BJ (cell line): Measurements from ENCODE around the gene SMARCA2. TPM values are rescaled to one million over a fixed set of nuclear protein-coding genes. Genes with fewer than 3 reads are reported as not detected.
"Not testable (repeated sequence)": the region's sequence is repeated elsewhere in the genome, so short reads cannot be mapped to it uniquely, and the experiment has no call there.

Source experiments
- CTCF ChIA-PET: fragments of 350-600 bp; formaldehyde crosslinking; extraction: SDS; loops from one replicate; lab custom pipeline; 2021; ENCODE audit warnings: antibody characterized with exemption, inconsistent platforms; lab: Yijun Ruan, JAX
- POLR2A ChIA-PET: fragments of 300-600 bp; sonication (Branson Sonifier 250); formaldehyde crosslinking; extraction: SDS; loops from one replicate; lab custom pipeline; 2021; ENCODE audit warnings: antibody characterized with exemption; lab: Charles Lee
- DNase-seq: peaks from one replicate; pipeline ENCODE4 v3.0.0-alpha.2; 2011; ENCODE audit warnings: low read depth
- H3K27me3 ChIP-seq: 2 replicates; pipeline ENCODE4 v1.6.0; 2011; ENCODE audit warnings: low read length; ENCODE audit not compliant: control insufficient read depth, insufficient read depth
- H3K36me3 ChIP-seq: 2 replicates; pipeline ENCODE4 v1.5.1; 2011; ENCODE audit warnings: low read length; ENCODE audit not compliant: control insufficient read depth, insufficient read depth
- H3K4me3 ChIP-seq: 2 replicates; pipeline ENCODE4 v1.5.1; 2011; ENCODE audit warnings: low read depth, mild to moderate bottlenecking, control low read depth, low read length
- CTCF ChIP-seq: IDR thresholded peaks from 2 replicates; pipeline ENCODE4 v1.5.1; 2011; ENCODE audit warnings: low read depth, mild to moderate bottlenecking, control low read depth, inconsistent platforms, low read length, moderate library complexity; ENCODE audit not compliant: insufficient read depth
- polyA plus RNA-seq: library from polyadenylated mRNA; depleted of rRNA; stranded (reverse); fragments of >200 nt; gene quantifications from 2 replicates; pipeline ENCODE4 v1.2.3, GENCODE V29; 2011

The SMARCA2 gene
- polyA plus RNA-seq, 1 experiment: 67.4 TPM

- POLR2A ChIA-PET: no interaction called here
- Histone ChIP-seq H3K36me3 (peaks cover 1% of the 10 kb centered on the region; the same call in 1 of the 2 replicates), H3K27me3 (no peaks in the 10 kb centered on the region), H3K4me3 (no peak overlapping the region)
- CTCF ChIA-PET: interaction anchor here (1.3 kb wide), 1 partner anchor 11 kb away, joined by 3 read pairs; no protein-coding TSS in a partner anchor
- TF ChIP-seq CTCF: no peak
- no peak for DNase-seq
Observed at GRCh38 chr9:2145746-2146145, 130.6 kb downstream of the SMARCA2 start.

GRCh38 chr9:2146700-2147099, 131.6 kb downstream of the SMARCA2 start:
- CTCF ChIA-PET: interaction anchor here (0.9 to 1.3 kb wide), 2 partner anchors 11 to 12 kb away, joined by 3 to 4 read pairs; no protein-coding TSS in a partner anchor
- POLR2A ChIA-PET: interaction anchor here (0.6 kb wide), 1 partner anchor 38 kb away, joined by 3 read pairs; no protein-coding TSS in a partner anchor
- not testable (repeated sequence) for H3K27me3 ChIP-seq, H3K4me3 ChIP-seq, DNase-seq, H3K36me3 ChIP-seq

- no peaks in the 10 kb centered on the region for H3K36me3 ChIP-seq
- no peak for TF ChIP-seq CTCF
- DNase-seq: no peak
- H3K27me3 ChIP-seq: no peaks in the 10 kb centered on the region
- POLR2A ChIA-PET: no interaction called here
- no peak overlapping the region for H3K4me3 ChIP-seq
- CTCF ChIA-PET: interaction anchor here (0.8 to 1.4 kb wide), 2 partner anchors 9 to 18 kb away, joined by 3 to 4 read pairs; no protein-coding TSS in a partner anchor
Observed at GRCh38 chr9:2150338-2150737, 135.2 kb downstream of the SMARCA2 start.

- ChIA-PET CTCF (no interaction called here), POLR2A (no interaction called here)
- Histone ChIP-seq H3K36me3 (no peaks in the 10 kb centered on the region), H3K27me3 (no peaks in the 10 kb centered on the region), H3K4me3 (no peak overlapping the region)
- TF ChIP-seq CTCF: no peak
- no peak for DNase-seq
Observed at GRCh38 chr9:2151171-2151570, 136.0 kb downstream of the SMARCA2 start.

- POLR2A ChIA-PET: no interaction called here
- CTCF ChIA-PET: interaction anchor here (1.2 kb wide), 1 partner anchor 21 kb away, joined by 3 read pairs; no protein-coding TSS in a partner anchor
- H3K36me3 ChIP-seq: no peaks in the 10 kb centered on the region
- H3K4me3 ChIP-seq: no peak overlapping the region
- no peak for DNase-seq
- H3K27me3 ChIP-seq: no peaks in the 10 kb centered on the region
- TF ChIP-seq CTCF: no peak
Observed at GRCh38 chr9:2152966-2153629, 138.0 kb downstream of the SMARCA2 start.
